ENCODE data around the gene GRM3. TPM values are rescaled to one million over a fixed set of nuclear protein-coding genes. Genes with fewer than 3 reads are reported as not detected.

GRM3 gene
- total and polyA plus RNA-seq, 2 donors (not counting 1 experiment from before 2014, with no cell fraction given), result not detected

DNA sequence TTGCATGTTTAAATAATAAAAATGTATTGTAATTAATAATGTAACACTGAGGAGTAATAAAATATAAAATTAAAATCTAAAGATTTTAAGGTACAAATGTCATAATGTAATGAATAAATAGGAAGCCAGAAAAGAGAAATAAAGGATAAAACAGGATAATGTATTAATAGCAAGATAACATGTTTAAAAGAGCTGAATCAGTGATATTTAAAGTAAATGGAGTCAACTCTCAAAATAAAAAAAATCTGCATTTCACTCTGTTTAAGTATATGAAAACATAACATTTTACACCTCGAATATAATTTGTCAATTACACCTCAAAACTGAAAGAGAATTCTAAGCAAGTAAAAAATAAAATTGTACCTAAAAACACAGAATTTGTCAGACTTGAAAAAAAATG is 44.1 kb downstream of the GRM3 start:
- Histone ChIP-seq H3K27ac (ENCODE audit: insufficient read depth, low read length) (no peak overlapping the region), H2AFZ (ENCODE audit: low read length) (no peak overlapping the region), H3K79me2 (ENCODE audit: control insufficient read depth, insufficient read depth, low read length) (no peaks in the 10 kb centered on the region), H4K20me1 (ENCODE audit: control insufficient read depth, extremely low read depth, insufficient read depth, low read length) (no peaks in the 10 kb centered on the region), H3K9ac (ENCODE audit: insufficient read depth, low read length) (no peak overlapping the region), H3K4me3 (replicated peaks in 1 of 4; ENCODE audit: control extremely low read depth in 1 of 4, insufficient read depth in 1 of 4, low read depth in 3 of 4, low read length in 4 of 4) (no peak overlapping the region), H3K36me3 (ENCODE audit: control insufficient read depth, insufficient read depth, low read length) (no peaks in the 10 kb centered on the region), H3K9me3 (ENCODE audit: control insufficient read depth, insufficient read depth, low read depth, low read length) (no peaks in the 10 kb centered on the region), H3K27me3 (ENCODE audit: control insufficient read depth, insufficient read depth, low read length) (no peaks in the 10 kb centered on the region), H3K4me2 (ENCODE audit: extremely low read depth, insufficient read depth, low read length) (no peak overlapping the region), H3K4me1 (ENCODE audit: control insufficient read depth, extremely low read depth, insufficient read depth, low read length) (no peaks in the 10 kb centered on the region)
- TF ChIP-seq EZH2 (IDR thresholded peaks at IDR 0.05; ENCODE audit: low read length, missing control alignments), result no peak
- TF ChIP-seq, protein P1, sequence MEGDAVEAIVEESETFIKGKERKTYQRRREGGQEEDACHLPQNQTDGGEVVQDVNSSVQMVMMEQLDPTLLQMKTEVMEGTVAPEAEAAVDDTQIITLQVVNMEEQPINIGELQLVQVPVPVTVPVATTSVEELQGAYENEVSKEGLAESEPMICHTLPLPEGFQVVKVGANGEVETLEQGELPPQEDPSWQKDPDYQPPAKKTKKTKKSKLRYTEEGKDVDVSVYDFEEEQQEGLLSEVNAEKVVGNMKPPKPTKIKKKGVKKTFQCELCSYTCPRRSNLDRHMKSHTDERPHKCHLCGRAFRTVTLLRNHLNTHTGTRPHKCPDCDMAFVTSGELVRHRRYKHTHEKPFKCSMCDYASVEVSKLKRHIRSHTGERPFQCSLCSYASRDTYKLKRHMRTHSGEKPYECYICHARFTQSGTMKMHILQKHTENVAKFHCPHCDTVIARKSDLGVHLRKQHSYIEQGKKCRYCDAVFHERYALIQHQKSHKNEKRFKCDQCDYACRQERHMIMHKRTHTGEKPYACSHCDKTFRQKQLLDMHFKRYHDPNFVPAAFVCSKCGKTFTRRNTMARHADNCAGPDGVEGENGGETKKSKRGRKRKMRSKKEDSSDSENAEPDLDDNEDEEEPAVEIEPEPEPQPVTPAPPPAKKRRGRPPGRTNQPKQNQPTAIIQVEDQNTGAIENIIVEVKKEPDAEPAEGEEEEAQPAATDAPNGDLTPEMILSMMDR (conservative IDR thresholded peaks at IDR 0.05 in 1 of 2, IDR thresholded peaks at IDR 0.05 in 1 of 2; ENCODE audit: low read depth in 1 of 2, low read length in 2 of 2), result no peak
- DNase-seq (ENCODE audit: low read depth in 2 of 2), result no peak

DNA sequence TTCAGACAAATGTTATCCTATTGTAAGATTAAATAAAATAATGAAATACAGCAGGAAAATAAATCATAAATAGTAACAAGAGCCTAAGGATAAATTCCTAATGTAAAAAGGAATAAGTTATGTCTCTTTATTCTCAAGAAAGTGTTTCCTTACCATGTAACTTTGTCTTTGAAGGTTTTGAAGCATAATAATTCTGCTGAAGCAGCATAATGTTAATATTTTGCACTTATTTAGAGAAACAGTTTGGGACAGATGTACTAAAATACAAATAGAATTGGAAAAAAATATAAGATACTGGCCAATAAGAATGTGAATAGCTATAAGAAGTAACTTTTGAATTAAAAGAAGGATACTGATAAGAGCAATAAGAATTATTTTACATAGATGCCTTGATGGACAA is 45.7 kb downstream of the GRM3 start:
- Histone ChIP-seq H3K9ac (ENCODE audit: insufficient read depth, low read length) (no peak overlapping the region), H3K9me3 (ENCODE audit: control insufficient read depth, insufficient read depth, low read depth, low read length) (no peaks in the 10 kb centered on the region), H3K4me2 (ENCODE audit: extremely low read depth, insufficient read depth, low read length) (no peak overlapping the region), H3K36me3 (ENCODE audit: control insufficient read depth, insufficient read depth, low read length) (no peaks in the 10 kb centered on the region), H3K27me3 (ENCODE audit: control insufficient read depth, insufficient read depth, low read length) (no peaks in the 10 kb centered on the region), H3K4me1 (ENCODE audit: control insufficient read depth, extremely low read depth, insufficient read depth, low read length) (no peaks in the 10 kb centered on the region), H3K27ac (ENCODE audit: insufficient read depth, low read length) (no peak overlapping the region), H4K20me1 (ENCODE audit: control insufficient read depth, extremely low read depth, insufficient read depth, low read length) (no peaks in the 10 kb centered on the region), H2AFZ (ENCODE audit: low read length) (no peak overlapping the region), H3K79me2 (ENCODE audit: control insufficient read depth, insufficient read depth, low read length) (no peaks in the 10 kb centered on the region), H3K4me3 (replicated peaks in 1 of 4; ENCODE audit: control extremely low read depth in 1 of 4, insufficient read depth in 1 of 4, low read depth in 3 of 4, low read length in 4 of 4) (no peak overlapping the region)
- no peak for DNase-seq (ENCODE audit: low read depth in 2 of 2)
- no peak for TF ChIP-seq EZH2 (IDR thresholded peaks at IDR 0.05; ENCODE audit: low read length, missing control alignments)
- TF ChIP-seq, protein P1 (conservative IDR thresholded peaks at IDR 0.05 in 1 of 2, IDR thresholded peaks at IDR 0.05 in 1 of 2; ENCODE audit: low read depth in 1 of 2, low read length in 2 of 2), result no peak

DNA sequence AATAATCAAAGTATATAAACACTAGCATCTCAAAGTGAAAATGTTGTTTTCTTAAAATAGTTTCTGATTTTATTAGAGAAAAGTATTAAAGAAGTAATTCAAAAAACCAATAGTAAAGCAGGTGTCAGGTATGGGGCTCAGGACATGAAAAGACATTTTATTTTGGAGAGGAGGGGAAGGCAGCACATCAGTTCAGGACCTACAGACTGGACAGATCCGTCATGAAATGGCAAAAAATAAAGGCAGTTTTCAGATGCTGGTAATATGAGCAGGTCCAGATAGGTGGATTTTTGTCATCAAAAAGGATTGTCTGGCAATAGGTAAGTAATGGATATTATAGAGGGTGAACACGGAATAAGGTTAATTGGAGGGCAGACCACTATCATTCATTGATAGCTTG is 49.0 kb downstream of the GRM3 start:
- no peak overlapping the region for H3K27ac ChIP-seq (ENCODE audit: insufficient read depth, low read length)

More for the DNA sequence above, 49.0 kb downstream of the GRM3 start:
- H3K9me3 ChIP-seq (ENCODE audit: control insufficient read depth, insufficient read depth, low read depth, low read length), result no peaks in the 10 kb centered on the region
- H3K36me3 ChIP-seq (ENCODE audit: control insufficient read depth, insufficient read depth, low read length), result no peaks in the 10 kb centered on the region
- H3K9ac ChIP-seq (ENCODE audit: insufficient read depth, low read length), result no peak overlapping the region
- TF ChIP-seq, protein P1 (conservative IDR thresholded peaks at IDR 0.05 in 1 of 2, IDR thresholded peaks at IDR 0.05 in 1 of 2; ENCODE audit: low read depth in 1 of 2, low read length in 2 of 2), result no peak
- TF ChIP-seq EZH2 (IDR thresholded peaks at IDR 0.05; ENCODE audit: low read length, missing control alignments), result no peak
- H3K4me1 ChIP-seq (ENCODE audit: control insufficient read depth, extremely low read depth, insufficient read depth, low read length), result no peaks in the 10 kb centered on the region
- no peak for DNase-seq (ENCODE audit: low read depth in 2 of 2)
- H3K79me2 ChIP-seq (ENCODE audit: control insufficient read depth, insufficient read depth, low read length), result no peaks in the 10 kb centered on the region
- H3K27me3 ChIP-seq (ENCODE audit: control insufficient read depth, insufficient read depth, low read length), result no peaks in the 10 kb centered on the region
- H3K4me2 ChIP-seq (ENCODE audit: extremely low read depth, insufficient read depth, low read length), result no peak overlapping the region
- H3K4me3 ChIP-seq (replicated peaks in 1 of 4; ENCODE audit: control extremely low read depth in 1 of 4, insufficient read depth in 1 of 4, low read depth in 3 of 4, low read length in 4 of 4), result no peak overlapping the region
- no peaks in the 10 kb centered on the region for H4K20me1 ChIP-seq (ENCODE audit: control insufficient read depth, extremely low read depth, insufficient read depth, low read length)
- no peak overlapping the region for H2AFZ ChIP-seq (ENCODE audit: low read length)
